Fibroblast of upper back skin (primary cell): Measurements from ENCODE around the gene SNPH.
A peak's percentile ranks its signal among the peaks of the same experiment; 100 is the strongest.

ENCODE experiments used
- DNase-seq: peaks from one replicate; pipeline ENCODE4 v3.0.0-alpha.2; 2013

SNPH gene

DNA sequence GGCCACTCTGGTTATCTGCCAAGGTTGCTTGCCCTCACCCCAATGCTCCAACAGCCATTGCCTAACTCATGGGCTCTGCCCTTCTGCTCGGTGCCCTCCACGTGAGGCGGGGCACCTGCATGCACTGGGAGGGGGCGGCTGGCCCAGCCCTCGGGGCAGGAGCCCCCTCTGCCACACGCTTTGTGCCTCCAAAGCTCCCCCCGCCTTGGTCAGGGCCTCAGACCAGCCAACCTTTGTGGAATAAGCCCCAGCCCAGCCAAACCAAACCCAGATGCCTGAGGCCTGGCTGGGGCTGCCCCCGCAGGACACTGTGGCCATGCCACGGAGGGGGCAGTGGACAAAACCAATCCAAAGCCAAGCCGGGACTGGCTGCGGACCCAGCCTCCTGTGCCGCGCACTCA is 41.5 kb downstream of the SNPH start:
- no peak for DNase-seq

DNA sequence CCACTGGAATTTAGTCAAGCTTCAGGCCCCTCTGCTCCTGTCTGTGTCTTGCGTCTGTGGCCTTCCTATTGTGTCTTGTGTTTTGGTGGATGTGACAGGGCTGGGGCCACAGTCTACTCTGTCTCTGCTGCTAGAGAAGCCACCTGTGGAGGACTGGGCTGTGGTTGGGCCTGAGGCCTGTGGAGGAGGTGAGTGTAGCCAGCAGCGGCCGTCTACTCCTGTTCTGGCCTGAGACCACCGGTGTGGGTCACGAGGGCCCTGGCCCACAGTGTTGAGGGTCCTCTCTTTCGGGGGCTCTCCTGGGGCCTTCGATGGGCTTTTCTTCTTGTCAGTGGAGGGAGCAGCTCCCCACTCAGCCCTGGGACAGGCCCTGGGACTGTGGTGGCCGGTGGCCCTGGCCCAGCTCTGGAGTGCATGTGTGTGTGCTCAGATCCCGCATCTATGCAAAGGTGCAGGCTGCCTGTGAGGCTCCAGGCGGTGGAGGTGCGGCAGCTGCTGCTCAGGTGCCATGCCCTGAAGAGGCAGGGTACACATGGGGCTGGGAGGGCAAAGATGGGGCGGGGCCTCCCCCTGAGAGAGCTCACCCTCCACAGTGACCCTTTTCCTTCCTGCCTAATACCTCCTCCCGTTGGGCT is 42.1 kb downstream of the SNPH start:
- DNase-seq, result no peak

DNA sequence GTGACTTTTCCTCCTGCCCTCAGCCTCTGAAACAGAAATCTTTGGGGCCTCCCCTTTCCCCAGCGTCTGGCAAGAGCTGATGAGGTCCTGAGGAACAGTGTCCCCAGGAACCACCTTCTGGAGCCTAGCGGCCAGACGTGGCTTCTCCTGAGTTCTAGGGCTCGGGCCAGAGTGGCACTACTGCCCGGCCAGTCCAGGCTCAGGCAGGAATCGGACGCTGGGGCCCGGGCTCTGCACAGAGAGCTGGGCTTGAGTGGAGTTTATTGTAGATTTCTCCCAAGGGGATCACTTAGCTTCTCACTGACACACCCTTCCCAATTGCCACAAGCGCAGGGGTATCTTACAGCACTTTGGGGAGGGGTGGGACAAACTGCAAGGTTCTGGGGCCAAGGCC is 42.6 kb downstream of the SNPH start:
- no peak for DNase-seq

DNA sequence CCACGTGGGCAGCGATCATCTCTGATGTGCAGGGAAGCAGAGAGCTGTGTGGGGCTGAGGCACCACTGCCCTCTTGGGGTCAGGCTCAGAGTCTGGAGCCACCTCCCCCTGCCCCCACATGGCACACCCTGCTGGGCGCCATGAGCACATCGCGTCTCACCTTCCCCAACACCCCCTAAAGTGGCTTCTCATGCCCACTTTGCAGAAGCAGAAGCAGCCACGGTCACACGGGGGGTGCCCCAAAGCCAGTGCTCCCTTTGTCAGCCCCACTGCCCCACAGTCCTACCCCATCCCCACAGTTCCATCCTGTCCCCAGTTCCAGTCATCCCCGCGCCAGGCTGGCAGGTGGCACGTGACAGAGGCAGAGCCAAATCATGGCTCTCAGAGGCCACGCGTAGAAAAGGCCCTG is 43.3 kb downstream of the SNPH start:
- DNase-seq, result no peak

DNA sequence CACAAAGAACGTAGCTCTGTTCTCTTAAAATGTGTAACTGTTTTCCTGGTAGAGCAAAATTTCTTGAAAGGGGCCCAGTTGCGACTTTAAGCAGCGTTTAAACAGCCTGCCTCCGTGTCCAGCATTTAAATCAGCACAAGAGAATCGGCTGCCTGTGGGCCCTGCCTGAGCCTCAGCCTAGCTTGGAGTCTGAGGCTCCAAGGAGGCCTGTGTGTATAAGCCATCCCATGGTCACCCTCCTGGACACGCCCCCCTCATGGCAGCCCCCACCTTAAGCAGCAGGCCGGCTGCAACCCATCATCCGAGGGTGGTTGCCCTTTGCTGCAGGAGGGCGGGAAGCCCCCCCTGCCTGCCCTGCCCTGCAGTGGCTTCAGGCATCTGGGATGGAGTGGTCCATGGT is 44.0 kb downstream of the SNPH start:
- no peak for DNase-seq

DNA sequence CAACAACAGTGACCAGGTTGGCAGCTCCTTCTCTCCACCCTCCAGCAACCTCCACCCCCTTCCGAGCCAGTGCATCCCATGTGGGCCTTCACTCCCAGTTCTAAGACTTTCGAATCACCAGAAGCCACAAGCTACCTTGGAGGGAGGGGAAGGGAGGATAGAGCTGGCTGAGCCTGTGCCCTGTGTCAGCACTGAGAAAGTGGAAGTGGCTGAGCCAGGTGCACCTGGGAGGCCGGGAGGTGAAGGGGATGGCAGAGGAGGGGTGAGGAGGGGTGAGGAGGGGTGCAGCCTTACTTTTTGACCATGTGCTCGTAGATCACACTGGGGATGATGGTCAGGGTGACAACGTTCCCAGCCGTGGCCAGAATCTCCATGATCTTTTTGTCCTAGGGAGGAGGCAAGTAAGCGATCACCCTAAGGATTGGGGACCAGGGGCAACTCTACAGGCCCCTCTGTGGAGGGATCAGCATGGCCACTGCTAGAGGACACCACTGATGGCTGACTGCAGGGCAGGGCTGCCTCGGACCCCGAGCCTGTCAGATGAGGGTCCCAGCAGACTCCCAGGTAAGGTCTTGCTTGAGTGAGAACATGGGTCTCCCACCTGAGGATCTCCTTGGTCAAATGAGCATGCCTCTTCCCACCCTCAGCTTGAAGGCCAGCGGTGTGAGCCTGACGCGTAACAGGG is 44.6 kb downstream of the SNPH start:
- DNase-seq, result no peak

DNA sequence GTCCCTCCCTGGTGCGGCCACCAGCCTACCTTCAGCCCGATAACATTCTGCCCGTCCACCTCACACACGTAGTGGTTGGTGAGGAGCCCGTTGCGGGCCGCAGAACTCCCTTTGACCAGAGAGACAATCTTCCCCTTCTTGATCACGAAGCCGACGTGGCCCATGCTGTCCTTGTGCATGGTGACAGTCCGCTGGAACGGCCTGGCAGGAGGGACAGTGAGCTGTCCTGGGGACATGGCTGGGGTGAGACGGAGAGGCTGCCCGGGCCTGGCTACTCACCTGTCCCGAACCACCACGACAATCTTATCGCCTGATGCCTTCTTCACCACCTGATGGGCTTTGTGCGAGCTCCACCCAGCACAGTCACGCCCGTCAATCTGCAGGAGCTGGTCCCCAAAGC is 46.2 kb downstream of the SNPH start:
- no peak for DNase-seq

DNA sequence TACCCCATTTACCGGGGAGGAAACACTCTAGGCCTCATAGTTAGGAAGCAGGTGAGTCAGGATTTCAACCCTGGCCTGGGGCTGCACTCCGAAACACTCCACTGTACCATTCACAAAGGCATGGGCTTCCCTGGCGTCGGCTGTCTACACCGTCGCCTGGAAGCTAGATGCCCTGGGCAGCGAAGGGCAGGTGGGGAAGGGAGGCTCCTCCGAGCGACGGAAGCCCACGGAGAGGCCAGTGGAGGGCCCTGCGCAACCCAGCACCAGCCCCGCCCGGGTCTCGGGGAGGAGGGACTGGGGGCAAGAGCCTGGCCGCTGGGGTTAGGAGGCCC is 46.8 kb downstream of the SNPH start:
- no peak for DNase-seq

DNA sequence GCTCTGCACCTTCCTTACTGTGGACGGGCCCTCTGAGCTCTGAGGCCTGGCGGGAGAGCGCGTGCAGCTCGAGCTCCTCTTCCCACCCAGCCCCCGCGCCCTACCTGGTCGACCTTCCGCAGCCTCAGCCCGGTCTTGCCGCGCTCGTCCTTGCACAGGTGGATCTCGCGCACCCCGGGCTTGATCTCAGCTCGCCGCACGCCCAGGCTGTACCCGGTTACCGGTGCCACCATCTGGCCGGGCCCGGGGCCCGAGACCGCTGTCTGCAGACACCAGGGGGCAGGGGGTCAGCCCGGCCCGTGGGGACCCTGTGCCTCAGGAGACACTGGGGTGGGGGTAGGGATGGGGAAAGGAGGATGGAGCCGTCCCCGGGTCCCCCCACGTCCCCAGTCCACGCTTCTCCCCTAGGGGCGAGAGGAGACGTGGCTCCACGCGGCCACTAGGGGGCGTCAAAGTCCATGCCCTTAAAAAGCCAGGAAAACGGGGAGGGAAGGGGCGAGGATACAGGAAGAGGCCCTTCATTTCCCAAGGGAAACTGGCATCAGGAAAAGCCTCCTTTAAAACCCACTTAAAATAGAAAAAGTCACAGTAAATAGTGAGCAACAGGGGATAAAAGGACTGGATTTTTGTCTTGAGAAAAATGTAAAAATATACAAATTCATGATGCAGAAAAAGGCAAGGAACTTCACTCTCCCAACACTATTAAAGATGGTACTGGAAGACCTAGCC is 47.3 kb downstream of the SNPH start:
- peak; percentile 77 for DNase-seq

DNA sequence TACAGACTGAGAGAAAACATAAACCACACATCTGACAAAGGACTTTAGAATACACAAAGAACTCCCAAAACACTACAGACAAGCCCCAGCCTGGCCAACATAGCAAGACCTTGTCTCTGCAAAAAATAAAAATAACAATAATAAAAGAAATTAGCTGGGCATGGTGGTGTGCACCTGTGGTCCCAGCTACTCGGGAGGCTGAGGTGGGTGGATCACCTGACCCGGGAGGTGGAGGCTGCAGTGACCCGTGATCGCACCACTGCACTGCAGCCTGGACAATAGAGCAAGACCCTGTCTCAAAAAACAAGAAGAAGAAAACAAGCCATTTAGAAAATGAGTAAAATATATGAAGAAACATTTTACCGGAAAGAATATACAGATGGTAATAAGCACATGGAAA is 49.7 kb downstream of the SNPH start:
- no peak for DNase-seq

DNA sequence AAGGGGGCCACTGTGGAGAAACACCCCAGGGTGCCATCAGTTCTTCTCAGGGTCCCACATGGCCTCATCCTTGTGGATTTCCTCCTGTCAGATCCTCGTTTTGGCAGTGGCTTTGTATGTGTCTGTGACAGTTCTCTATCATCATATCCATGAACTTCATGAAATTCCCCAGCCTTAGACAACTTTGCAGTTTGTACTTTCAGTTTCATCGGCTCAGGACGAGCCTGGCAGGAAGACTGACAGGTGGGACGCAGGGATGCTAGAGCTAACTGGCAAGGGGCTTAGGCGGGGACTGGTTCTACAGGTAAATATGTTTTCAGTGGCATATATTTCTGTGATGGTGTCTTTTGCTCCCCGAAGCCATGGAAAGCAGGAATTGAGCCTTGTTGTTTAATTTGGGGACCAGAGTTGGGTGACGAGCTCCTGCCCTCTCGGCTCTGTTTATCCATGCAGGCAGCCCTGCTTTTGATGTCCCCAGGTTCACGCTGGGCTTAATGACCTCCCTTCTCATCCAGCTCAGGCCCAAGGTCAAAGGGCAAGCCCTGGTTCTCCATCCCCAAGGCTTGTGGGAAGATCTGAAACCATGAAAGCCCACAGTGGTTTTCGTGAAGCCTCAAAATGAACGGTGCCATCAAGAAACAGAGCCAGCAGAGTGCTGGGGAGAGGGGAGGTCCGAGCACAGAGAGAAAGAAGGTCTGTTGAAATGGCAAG is 51.6 kb downstream of the SNPH start:
- no peak for DNase-seq

DNA sequence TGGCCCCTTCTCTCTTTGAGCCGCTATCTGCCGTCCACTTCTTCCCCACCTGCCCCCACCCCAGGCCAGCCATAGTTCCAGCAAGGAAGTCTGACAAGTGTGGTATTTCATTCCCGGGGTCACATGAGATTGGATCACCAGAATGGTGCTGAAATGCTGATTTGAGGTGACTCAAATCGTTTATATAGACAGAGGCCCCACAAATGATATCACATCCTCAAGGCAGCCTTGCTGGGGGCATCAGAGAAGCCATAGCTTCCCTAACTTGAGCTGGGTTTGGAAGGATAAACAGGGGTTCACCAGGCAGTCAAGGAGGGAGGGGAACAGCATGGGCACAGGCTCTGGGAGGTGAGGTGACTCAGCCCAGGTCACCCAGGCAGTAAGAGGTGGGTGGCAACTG is 53.0 kb downstream of the SNPH start:
- no peak for DNase-seq

DNA sequence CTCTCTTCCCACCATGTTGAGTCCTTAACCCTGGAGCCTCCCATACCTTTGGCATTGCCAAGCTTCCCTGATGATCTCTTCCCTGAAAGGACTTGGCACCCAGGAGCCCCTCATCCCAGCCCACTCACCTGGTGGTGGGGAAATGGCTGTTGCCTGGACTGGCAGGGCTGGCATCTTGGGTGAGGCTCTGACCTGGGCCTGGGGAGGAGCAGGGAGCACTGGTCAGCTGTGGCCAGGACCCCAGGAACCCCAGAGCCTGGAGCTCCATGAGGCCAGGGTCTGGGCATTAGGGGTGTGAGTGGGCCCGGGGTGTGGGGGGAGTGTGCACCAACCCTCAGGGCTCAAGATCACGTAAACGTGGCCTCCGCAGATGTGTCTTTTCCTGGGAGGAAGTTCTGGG is 53.4 kb downstream of the SNPH start:
- no peak for DNase-seq

DNA sequence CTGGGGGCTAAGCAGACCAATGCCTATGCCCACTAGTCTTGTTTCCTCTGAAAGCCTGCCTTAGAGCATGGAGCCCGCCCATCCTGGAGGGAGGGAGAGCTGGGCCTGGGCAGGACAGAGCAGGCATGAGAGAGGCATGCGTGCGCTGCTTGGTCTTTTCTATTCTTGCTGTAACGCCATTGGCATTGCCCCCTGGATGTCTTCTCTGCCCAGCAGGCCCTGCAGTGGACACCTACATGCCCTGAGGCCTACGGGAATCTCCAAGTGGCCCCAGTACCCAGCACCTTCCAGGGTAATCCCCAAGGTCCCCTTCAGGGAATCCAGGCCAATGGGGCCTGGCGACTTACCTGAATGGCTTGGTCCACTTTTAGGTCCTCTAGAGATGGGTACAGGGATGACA is 53.9 kb downstream of the SNPH start:
- DNase-seq, result no peak

DNA sequence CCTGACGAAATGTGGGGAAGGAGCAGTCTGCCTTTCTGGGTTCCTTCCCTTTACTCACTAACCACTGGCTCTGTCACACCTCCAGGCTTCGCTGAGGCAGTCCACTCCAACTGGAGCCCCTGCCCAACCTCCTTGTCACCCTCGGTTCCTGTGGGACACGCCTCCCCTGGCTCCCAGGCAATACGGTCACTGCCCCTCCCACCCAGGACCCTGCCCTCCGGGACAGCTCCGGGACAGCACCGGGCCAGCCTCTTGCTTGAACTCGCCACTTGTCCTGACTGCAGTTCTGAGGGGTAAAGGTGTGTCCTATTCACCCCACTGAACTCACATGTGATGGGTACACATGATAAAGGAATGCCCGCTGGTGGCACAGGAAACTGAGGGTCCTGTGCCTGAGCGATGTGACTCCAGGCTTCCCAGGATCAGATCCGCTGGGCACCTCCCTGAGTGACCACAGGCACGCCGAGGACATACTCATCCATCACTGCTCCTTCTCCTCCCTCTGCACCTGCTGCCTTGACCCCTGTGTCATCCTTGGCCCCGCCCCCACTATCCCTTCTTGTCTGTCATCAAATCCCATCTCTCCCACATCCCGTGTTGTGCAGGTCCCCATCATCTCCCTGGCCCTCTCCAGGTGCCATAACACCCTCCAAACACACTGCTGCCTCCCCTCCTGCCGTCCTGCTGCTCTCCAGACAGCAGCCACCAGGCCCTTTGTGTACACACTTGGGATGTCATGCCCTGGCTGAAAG is 55.0 kb downstream of the SNPH start:
- DNase-seq, result no peak

DNA sequence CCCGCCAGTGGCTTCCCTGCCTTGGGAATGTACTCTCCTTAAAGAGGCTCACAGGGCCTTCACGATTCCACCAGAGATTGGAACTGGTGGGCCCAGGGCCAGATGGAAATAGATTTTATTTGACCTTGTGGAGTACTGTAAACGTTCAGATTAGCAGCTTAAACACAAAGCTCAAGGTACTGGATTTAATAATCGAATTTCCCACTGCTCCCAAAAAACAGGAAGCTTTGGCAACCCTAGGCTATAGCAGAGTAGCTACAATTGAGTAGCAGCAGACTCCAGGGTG is 55.5 kb downstream of the SNPH start:
- no peak for DNase-seq

DNA sequence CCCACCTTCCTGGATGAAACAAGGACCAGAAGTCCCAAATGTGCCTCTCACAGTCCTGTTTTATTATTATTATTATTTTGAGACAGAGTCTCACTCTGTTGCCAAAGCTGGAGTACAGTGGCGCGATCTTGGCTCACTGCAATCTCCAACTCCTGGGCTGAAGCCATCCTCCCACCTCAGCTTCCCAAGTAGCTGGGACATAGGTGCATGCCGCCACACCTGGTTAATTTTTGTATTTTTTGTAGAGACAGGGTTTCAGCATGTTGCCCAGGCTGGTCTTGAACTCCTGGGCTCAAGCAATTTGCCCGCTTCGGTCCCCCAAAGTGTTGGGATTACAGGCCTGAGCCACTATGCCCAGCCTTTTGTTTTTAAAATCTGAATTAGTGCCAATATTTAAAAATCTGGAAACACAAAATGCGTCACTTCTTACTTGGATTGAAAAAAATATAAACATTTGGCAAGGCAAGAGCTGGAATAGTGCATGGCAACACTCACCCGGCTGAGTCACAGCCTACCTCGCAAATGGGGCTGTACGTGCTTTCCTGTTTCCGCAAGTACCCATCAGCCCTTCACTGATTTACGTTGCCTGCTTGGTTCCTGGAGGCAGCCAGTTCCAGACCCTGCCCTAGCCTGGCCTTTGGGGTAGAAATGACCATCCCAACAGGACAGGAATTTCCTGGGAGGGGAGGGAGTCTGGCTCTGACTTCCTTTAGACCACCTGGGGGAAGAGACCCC is 56.6 kb downstream of the SNPH start:
- peak; percentile 79 for DNase-seq

DNA sequence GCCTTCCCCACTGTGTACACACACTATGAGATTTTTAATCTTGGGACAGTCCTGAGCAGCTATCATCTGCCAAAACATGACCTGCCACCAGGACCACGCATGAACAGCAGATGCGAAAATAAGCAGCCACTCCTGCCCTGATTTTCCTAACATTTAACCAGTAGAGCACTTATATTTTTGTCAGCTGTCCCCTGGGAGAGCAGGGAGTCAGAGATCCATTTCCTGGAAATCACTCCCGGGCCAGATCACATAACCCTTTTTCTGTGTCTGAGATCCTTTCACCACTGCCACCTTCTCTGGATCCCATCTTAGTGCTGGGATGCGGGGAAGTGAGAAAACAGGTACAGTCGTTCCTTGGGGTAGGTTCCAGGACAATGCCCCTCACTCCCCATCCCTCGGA is 57.2 kb downstream of the SNPH start:
- no peak for DNase-seq

DNA sequence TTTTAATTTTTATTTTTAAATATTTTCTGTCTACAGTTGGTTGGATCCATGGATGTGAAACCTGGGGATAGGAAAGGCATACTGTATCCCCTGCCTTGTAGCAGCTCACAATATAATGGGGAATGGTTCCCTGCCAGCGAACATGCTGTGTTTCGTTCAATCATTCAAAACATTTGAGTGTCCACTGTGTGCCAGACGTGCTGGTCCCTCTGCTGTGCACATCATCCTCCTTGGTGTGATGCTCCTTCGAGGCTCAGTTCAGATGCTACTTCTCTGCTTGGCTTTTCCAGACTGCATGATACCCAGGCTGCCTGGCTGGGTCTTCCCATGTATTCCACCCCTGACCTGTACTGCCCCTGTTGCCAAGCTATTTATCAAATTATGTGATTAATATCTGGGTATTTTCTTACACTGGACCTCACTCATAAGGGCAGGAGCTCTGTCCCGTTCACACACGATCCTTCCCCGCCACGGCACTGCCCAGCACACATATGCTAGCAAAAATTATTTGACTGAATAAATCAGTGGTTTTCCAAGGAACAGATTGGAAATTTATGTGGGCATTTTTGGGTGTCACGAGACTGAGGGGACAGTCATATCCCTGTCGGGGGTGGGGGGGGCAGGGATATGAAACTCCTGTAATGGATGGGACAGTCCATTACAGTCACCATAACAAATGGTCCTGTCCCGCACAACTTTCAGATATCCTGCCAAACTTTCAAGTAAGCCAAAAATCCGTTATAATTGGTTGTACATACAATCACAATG is 57.9 kb downstream of the SNPH start:
- no peak for DNase-seq

DNA sequence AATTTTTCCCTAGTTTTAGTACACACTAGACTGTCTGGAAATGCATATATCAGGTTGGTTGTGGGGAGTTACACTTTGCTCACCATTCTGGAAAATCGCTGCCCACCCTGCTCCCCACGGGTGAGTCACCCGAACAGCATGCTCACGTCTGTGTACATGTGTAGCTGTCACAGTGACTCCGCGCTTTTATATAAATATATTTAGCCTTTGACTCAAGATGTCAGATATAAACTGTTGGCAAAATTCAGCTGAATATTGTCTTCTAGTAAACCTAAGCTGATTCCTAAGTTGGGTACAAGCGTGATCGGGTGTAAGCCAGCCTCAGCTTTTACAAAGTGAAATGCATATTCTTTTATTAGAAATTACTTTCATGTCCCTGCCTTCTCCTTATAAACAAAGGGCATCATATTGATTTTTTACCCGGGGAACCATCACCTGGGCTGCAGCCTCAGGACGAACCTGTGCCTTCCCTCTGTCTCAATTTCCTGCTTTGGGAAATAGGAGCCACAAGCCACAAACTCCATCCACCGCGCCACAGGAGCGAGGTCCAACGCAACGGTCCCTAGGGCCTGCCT is 58.6 kb downstream of the SNPH start:
- DNase-seq, result peak; percentile 47
